ENCODE results near the gene ANXA2R. TPM values are rescaled to one million over a fixed set of nuclear protein-coding genes. Genes with fewer than 3 reads are reported as not detected.

ANXA2R gene
- total and polyA plus RNA-seq, 9 of the 15 experiments (the other 6 are each of a cell fraction or from before 2014, with no cell fraction given): 2.1 to 4.8 (median 3.4) TPM

- TF ChIP-seq CHD7 (IDR thresholded peaks at IDR 0.05; ENCODE audit: low read depth, low read length): no peak
- no peak for TF ChIP-seq NR2C1 (IDR thresholded peaks at IDR 0.05)
- TF ChIP-seq NR2C1 (tag; IDR thresholded peaks at IDR 0.05): no peak
- no peak for TF ChIP-seq SMAD2 (IDR thresholded peaks at IDR 0.05; ENCODE audit: low read depth, low read length)
- no peak for TF ChIP-seq YBX1 (IDR thresholded peaks at IDR 0.05)
- no peak for TF ChIP-seq HMG20B (CRISPR knock-in tag; IDR thresholded peaks at IDR 0.05)
- no peak for TF ChIP-seq RNF219 (CRISPR knock-in tag; IDR thresholded peaks at IDR 0.05)
- TF ChIP-seq, protein P1, sequence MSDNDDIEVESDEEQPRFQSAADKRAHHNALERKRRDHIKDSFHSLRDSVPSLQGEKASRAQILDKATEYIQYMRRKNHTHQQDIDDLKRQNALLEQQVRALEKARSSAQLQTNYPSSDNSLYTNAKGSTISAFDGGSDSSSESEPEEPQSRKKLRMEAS (CRISPR knock-in tag; IDR thresholded peaks at IDR 0.05): no peak
- no peak for TF ChIP-seq RBBP5 (IDR thresholded peaks at IDR 0.05; ENCODE audit: borderline replicate concordance, insufficient read depth, low read length, poor library complexity, severe bottlenecking)
- no peak for TF ChIP-seq ZNF583 (CRISPR knock-in tag; IDR thresholded peaks at IDR 0.05)
These were observed 25.6 kb downstream of the ANXA2R start (continued) for GRCh38 chr5:43014522-43014921.

All from K562 (cell line).